Mucosa of descending colon (tissue), 3 donors: Measurements from ENCODE around the gene PTPRM. TPM values are rescaled to one million over a fixed set of nuclear protein-coding genes. Genes with fewer than 3 reads are reported as not detected.

Source experiments
- ATAC-seq: fragments of 200-7000 bp; cut with Tn5 transposase; one replicate; pipeline ENCODE4 v1.9.1; 2020; ENCODE audit warnings: mild to moderate bottlenecking, moderate library complexity
- DNase-seq, 3 donors: peaks; one replicate each; pipeline ENCODE4 v3.0.0-alpha.2; 2020
- H3K36me3 ChIP-seq: fragments of 200-600 bp; one replicate; pipeline ENCODE4 v1.8.0; 2021; ENCODE audit warnings: low read depth, mild to moderate bottlenecking
- H3K4me1 ChIP-seq: fragments of 200-600 bp; one replicate; pipeline ENCODE4 v1.8.0; 2021; ENCODE audit warnings: low read depth, mild to moderate bottlenecking
- H3K4me3 ChIP-seq: fragments of 200-600 bp; one replicate; pipeline ENCODE4 v1.8.0; 2021; ENCODE audit warnings: mild to moderate bottlenecking
- H3K9me3 ChIP-seq: fragments of 200-600 bp; one replicate; pipeline ENCODE4 v1.8.0; 2021; ENCODE audit warnings: mild to moderate bottlenecking
- intact Hi-C, 2 donors: fragments of 100-400 bp; cut with DNase I in 1 of 2; cut with micrococcal nuclease in 1 of 2; formaldehyde crosslinking; loops; one replicate each; pipeline versions ENCODE4 v1.11.0 to v1.11.1; 2022; cut with DNase I, micrococcal nuclease
- total RNA-seq, 3 donors: library from RNA; stranded (reverse); fragmentation: NEBNext Ultra II Directional in 2 of 3; extraction: Animal tissue kit (Norgen Biotek cat#: 25700) in 2 of 3; gene quantifications; one replicate each; pipeline versions ENCODE4 v1.2.1 to v1.2.4, GENCODE V29; 2021 to 2023
- TF ChIP-seq, protein P1 (sequence below): fragments of 200-600 bp; IDR thresholded peaks from one replicate; pipeline ENCODE4 v1.8.0; 2022; ENCODE audit warnings: antibody characterized with exemption, mild to moderate bottlenecking
- donor health status: DM: no; HTN: no; CAD: no; lungs with moderate emphysema.
- donor health status: DM: no; HTN: no; CAD: no.
- donor health status: DM: no; HTN: yes; CAD: no.

PTPRM gene
- total RNA-seq, 3 donors from 2014 or later = 15.3 to 41.1 (median 19.6) TPM

DNA sequence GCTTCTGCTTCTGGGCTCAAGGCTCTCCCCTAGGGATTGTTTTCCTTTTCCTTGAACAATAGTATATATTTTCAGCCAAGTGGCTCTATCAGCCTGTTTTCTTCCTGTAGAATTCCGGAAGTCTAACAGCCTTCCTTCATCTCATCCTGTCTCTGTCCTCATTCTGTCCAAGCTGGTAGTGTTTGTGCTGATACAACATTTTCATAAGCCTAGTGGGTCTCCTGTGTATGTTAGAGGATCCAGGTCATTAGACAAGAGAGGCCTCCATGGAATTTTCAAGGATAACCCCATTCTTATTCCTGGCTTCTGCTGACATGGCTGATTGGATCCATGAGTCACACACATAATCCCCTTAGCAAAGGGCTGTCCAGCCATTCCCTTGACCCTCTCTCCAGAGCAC, 467.6 kb downstream of the PTPRM start:
- Histone ChIP-seq H3K36me3 (no peaks in the 10 kb centered on the region), H3K4me1 (no peaks in the 10 kb centered on the region), H3K9me3 (no peaks in the 10 kb centered on the region), H3K4me3 (no peak overlapping the region)
- DNase-seq (no peak), ATAC-seq (no peak)
- TF ChIP-seq, protein P1, sequence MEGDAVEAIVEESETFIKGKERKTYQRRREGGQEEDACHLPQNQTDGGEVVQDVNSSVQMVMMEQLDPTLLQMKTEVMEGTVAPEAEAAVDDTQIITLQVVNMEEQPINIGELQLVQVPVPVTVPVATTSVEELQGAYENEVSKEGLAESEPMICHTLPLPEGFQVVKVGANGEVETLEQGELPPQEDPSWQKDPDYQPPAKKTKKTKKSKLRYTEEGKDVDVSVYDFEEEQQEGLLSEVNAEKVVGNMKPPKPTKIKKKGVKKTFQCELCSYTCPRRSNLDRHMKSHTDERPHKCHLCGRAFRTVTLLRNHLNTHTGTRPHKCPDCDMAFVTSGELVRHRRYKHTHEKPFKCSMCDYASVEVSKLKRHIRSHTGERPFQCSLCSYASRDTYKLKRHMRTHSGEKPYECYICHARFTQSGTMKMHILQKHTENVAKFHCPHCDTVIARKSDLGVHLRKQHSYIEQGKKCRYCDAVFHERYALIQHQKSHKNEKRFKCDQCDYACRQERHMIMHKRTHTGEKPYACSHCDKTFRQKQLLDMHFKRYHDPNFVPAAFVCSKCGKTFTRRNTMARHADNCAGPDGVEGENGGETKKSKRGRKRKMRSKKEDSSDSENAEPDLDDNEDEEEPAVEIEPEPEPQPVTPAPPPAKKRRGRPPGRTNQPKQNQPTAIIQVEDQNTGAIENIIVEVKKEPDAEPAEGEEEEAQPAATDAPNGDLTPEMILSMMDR = no peak
- intact Hi-C loops = no loop called here

DNA sequence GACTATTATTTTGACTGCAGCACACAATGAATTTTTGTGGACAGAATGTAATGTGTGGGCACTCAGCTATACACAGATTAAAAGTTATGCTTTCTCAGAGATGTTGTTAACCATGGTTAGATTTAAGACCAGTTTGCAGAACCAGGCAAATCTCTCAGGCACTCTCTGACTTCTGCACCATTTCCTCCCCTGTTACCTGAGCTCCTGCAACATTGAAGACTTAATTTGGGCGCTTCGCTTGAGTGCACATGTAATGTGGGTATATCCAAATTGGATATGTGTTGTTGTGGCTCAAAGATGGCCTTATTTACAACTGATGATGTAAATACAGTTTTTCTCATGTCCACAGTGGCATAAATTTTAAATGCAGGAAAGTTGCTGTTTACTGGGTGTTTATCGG, 469.4 kb downstream of the PTPRM start:
- no peaks in the 10 kb centered on the region for H3K4me1 ChIP-seq
- intact Hi-C loops = no loop called here
- H3K4me3 ChIP-seq = no peak overlapping the region
- H3K36me3 ChIP-seq = no peaks in the 10 kb centered on the region
- H3K9me3 ChIP-seq = no peaks in the 10 kb centered on the region
- DNase-seq = no peak
- TF ChIP-seq, protein P1 = no peak
- ATAC-seq = no peak

DNA sequence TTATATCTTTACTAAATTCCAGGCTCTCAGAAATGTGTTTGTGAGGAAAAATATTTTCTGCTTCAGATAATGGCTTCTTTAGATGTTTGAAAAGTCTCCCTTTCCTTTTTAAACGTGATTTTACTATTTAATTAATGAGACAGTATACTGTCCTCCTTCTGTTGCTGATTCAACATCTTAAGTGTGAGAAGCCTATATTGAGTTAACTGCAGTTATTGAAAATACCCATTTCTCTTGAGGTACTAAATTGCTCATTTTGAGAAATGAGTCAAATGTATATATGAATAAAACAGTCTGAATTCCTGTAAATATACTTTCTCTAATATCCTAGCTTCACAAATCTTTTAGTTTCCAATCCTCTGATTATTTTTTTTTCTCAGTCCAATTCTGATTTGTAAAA, 470.2 kb downstream of the PTPRM start:
- DNase-seq (no peak), ATAC-seq (no peak)
- Histone ChIP-seq H3K9me3 (no peaks in the 10 kb centered on the region), H3K4me1 (no peaks in the 10 kb centered on the region), H3K4me3 (no peak overlapping the region), H3K36me3 (no peaks in the 10 kb centered on the region)
- TF ChIP-seq, protein P1 = no peak
- intact Hi-C loops = no loop called here

DNA sequence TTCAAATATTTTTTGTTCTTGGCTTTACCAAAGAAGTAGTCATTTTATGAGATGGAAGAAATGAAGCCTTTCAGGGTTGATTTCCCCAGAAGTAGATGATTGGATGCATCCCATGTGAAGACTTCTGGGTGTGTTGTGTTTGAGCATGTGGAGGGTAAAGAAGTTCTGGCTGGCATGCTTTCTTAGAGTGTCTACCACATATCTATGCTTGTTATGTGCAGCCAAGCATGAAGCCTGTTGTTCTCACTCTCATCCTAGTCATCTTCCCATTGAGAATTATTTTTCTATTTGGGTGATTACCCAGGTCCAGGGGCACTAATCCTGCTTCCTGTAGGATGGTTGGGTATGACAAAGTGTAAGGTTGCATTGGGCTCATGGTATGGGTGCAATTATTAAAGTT, 472.9 kb downstream of the PTPRM start:
- intact Hi-C loops = no loop called here
- DNase-seq = no peak
- Histone ChIP-seq H3K9me3 (no peaks in the 10 kb centered on the region), H3K36me3 (no peaks in the 10 kb centered on the region), H3K4me3 (no peak overlapping the region), H3K4me1 (no peaks in the 10 kb centered on the region)
- no peak for ATAC-seq
- TF ChIP-seq, protein P1 = no peak

DNA sequence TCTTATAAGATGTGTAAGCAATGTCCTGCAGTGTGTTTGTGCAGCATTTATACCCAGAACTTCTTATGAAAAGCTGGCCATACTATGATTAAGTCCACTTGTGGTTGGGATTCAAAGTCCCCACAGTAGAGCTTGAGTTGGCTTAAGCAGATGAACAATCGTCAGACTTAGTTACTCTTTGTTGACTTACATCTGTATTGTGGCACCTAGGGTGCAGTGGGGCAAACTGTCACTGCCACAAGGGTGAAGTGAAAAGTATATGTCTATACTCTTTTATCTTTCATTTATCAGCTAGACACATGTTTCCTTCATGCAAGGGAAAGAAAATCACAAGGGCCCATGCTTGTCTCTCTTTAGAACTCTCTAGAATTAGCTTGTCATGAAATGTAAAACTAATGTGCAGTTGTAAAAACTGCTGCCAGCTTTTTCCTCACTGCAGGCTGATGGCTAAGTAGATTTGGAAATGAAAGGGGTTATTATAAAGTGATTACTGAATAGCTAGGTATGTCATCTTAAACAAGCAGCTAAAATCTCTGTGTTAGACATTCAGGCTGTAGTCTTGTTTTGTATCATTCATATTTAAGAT, 474.5 kb downstream of the PTPRM start:
- no peaks in the 10 kb centered on the region for H3K4me1 ChIP-seq
- ATAC-seq (no peak), DNase-seq (no peak)
- H3K4me3 ChIP-seq = no peak overlapping the region
- no peaks in the 10 kb centered on the region for H3K36me3 ChIP-seq
- intact Hi-C loops = no loop called here
- no peaks in the 10 kb centered on the region for H3K9me3 ChIP-seq
- TF ChIP-seq, protein P1 = no peak

DNA sequence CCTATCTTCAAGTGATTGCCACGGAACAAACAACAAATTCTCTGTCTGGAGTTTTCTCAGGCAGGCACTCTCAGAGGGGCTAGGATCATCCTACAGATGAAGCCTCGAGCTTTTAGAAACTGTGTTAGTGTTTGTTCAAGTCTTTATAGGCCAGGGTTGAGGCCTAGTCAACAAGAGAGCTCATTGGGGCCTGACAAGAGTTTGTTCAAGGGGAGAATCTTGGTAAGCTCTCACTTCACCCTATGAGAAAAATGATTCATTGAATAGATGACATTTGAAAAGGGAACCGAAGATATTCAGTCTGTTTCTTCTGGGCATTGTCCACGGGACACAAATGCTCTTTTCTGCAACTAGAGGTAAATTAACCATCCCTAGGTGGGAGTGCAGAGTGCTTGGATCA, 476.9 kb downstream of the PTPRM start:
- TF ChIP-seq, protein P1 = no peak
- no peaks in the 10 kb centered on the region for H3K36me3 ChIP-seq
- DNase-seq (no peak), ATAC-seq (no peak)
- no peaks in the 10 kb centered on the region for H3K9me3 ChIP-seq
- intact Hi-C loops = no loop called here
- no peaks in the 10 kb centered on the region for H3K4me1 ChIP-seq
- H3K4me3 ChIP-seq = no peak overlapping the region
